AG09309 (cell line): ENCODE results near the gene RBFOX2.

Source experiments
- DNase-seq: peaks from one replicate; pipeline ENCODE4 v3.0.0-alpha.2; 2010; ENCODE audit warnings: low read depth
- H3K4me3 ChIP-seq: 2 replicates; pipeline ENCODE4 v1.5.1; 2011; ENCODE audit warnings: mild to moderate bottlenecking, low read depth, low read length, moderate library complexity; ENCODE audit not compliant: control insufficient read depth
- TF ChIP-seq, protein P1 (sequence below): IDR thresholded peaks from 2 replicates; pipeline ENCODE4 v1.5.1; 2011; ENCODE audit warnings: mild to moderate bottlenecking, low read depth, low read length, inconsistent platforms; ENCODE audit not compliant: insufficient read depth, control insufficient read depth; ENCODE audit errors: missing control alignments

RBFOX2 gene

DNA sequence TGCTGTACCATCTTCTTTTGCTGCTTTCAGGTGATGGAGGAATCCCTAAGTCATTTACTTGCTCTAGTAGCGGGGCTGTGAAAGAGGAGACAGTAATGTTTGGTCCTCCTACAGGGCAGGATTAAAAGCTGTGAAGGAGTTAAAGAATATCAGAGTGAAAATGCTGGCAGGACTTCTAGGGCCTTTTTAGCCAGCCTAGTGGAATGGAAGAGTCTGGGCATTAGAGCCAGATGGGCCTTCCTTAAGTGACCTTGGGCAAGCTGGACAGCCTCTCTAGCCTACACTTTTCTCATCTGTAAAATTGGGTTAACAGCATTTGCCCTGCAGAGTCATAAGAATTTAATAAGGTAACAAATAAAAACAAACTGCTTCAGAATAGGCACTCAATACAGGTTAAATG lies 114.7 kb downstream of the RBFOX2 start:
- H3K4me3 ChIP-seq, result no peak overlapping the region
- TF ChIP-seq, protein P1, sequence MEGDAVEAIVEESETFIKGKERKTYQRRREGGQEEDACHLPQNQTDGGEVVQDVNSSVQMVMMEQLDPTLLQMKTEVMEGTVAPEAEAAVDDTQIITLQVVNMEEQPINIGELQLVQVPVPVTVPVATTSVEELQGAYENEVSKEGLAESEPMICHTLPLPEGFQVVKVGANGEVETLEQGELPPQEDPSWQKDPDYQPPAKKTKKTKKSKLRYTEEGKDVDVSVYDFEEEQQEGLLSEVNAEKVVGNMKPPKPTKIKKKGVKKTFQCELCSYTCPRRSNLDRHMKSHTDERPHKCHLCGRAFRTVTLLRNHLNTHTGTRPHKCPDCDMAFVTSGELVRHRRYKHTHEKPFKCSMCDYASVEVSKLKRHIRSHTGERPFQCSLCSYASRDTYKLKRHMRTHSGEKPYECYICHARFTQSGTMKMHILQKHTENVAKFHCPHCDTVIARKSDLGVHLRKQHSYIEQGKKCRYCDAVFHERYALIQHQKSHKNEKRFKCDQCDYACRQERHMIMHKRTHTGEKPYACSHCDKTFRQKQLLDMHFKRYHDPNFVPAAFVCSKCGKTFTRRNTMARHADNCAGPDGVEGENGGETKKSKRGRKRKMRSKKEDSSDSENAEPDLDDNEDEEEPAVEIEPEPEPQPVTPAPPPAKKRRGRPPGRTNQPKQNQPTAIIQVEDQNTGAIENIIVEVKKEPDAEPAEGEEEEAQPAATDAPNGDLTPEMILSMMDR, result no peak
- no peak for DNase-seq

DNA sequence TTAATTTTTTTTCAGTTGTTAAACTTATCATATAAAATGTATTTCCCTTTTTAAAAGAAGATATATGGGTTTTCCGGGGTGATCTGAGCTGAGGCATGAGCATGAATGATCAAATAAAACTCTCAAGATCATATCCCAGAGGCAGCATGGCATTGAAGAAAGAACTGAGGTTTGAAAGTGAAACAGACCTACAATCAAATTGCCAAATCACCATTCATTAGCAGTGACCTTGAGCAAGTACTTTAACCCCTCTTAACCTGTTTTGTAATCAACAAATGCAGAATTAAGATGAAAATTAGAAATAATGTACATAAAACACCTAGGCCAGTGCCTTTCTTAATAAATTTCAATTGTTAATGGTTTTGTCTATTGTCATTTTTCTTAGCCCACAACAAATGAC lies 116.0 kb downstream of the RBFOX2 start:
- DNase-seq, result no peak
- TF ChIP-seq, protein P1, result no peak
- H3K4me3 ChIP-seq, result no peak overlapping the region

DNA sequence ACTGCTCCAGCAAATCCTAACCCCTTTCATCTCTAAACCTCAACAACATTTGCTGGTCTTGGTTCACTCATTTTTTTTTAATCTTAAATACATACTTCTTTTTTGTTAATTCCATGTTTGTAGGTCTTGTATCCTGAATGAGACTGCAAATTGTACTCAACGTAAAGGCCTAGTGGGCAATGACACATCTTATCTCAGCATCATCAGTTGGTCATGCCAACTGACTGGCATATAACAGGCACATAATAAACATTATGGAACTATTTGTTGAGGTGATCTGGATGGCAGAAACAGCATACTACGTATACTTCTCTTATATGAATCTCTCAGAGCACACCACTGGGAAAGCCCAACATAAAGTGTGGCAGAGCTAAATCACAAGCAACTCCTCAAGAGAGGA lies 116.7 kb downstream of the RBFOX2 start:
- TF ChIP-seq, protein P1, result no peak

DNA sequence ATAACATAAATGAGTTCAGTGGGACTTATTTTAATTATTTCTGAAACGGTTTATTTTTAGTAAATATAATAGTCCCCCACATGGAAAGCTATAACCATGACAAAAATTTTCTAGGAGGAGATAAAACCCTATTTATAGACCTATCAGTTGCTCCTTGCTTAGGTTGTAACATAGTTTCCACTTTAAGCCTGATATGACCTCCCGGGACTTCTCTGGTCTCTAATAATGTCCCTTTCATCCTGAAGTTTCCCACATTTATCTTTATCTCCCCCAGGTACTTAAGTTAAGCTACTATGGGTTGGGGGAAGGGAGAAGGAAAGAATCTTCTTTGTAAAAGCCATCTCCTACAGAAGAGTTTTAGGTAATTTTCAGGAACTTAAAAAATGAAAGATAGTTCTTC lies 117.7 kb downstream of the RBFOX2 start:
- no peak overlapping the region for H3K4me3 ChIP-seq
- DNase-seq, result no peak
- TF ChIP-seq, protein P1, result no peak

More for the DNA sequence above, 116.7 kb downstream of the RBFOX2 start:
- no peak overlapping the region for H3K4me3 ChIP-seq
- DNase-seq, result no peak

DNA sequence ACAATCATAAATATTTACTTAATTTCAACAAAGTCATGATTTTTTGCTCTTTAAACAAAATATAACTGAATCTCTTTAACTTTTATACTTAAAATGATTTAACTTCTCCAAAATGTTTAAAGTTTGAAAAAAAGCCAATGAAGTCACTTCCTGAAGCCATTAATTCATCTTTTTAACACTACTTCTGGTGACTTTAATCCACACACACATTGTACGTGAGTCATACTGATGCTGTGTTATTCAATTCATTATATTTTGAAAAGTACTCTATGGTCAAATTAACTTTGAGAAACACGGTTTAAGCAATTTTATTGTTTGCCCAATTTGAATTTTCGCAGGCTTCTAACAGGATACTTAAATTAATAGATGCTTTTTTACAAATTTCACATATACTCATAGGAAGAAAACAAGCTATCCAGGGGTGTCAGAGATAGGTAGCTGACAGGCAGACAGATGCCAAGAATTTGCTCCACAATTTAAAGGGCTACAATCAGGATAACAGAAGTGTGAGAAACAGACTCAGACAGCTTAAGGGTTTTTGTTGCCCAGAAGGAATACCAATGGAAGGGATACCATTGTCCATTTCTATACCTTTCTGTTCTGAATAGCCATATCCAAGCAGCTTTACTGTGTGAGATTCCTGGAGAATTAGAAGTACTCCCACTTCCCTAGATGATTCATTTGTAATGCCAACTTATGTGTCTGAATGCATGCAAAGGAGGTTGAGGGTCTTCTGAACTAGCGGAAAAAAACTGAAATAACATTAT lies 118.4 kb downstream of the RBFOX2 start:
- no peak for DNase-seq
- TF ChIP-seq, protein P1, result no peak
- no peak overlapping the region for H3K4me3 ChIP-seq

DNA sequence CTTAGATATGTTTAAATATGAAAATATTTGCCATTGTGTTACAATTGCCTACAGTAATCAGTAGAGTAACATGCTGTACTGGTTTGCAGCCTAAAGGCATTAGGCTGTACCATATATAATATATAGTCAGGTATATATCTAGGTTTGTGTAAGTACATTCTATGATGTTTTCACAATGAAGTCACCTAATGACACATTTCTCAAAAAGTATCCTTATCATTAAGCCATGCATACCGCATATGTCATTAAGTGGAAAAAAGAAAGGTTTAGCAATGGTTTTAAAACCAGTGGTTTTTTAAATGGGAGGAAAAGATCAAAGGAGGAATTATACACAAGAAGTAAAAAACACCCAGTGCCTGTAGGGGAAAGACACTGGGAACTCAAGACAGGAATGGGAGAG lies 122.7 kb downstream of the RBFOX2 start:
- no peak for DNase-seq
- TF ChIP-seq, protein P1, result no peak
- no peak overlapping the region for H3K4me3 ChIP-seq
